H1 (cell line): ENCODE data around the gene ATP1A1. TPM values are rescaled to one million over a fixed set of nuclear protein-coding genes. Genes with fewer than 3 reads are reported as not detected.

Experiments used
- CTCF ChIA-PET: fragments of 300-600 bp; sonication (Branson Sonifier 250); formaldehyde crosslinking; loops from one replicate; lab custom pipeline; 2021; ENCODE audit not compliant: partially characterized antibody; lab: Charles Lee
- POLR2A ChIA-PET: fragments of 300-600 bp; sonication (Branson Sonifier 250); formaldehyde crosslinking; loops from one replicate; lab custom pipeline; 2021; ENCODE audit warnings: inconsistent platforms; ENCODE audit not compliant: partially characterized antibody; lab: Charles Lee
- DNase-seq, 2 experiments: peaks; one replicate each; pipeline versions ENCODE4 v3.0.0 to v3.0.0-alpha.2; 2010 to 2022; ENCODE audit warnings: low spot score in 2 of 2, low read depth in 1 of 2, mixed read lengths in 1 of 2
- FAIRE-seq: peaks from 2 replicates; lab custom pipeline; 2011; peaks lifted over from hg19 to GRCh38; lab: Jason Lieb, UNC
- H2AFZ ChIP-seq: 2 replicates; pipeline ENCODE4 v1.8.1; 2012; ENCODE audit warnings: low read length, inconsistent platforms
- H2AK5ac ChIP-seq: 2 replicates; pipeline ENCODE4 v1.6.1; 2013; ENCODE audit warnings: low read depth, low read length
- H2BK120ac ChIP-seq: replicated peaks from 2 replicates; pipeline ENCODE3; 2013; ENCODE audit warnings: low read depth, low read length, inconsistent platforms
- H2BK12ac ChIP-seq: 2 replicates; pipeline ENCODE4 v1.6.1; 2013; ENCODE audit warnings: low read depth, low read length
- H2BK15ac ChIP-seq: 2 replicates; pipeline ENCODE4 v1.6.1; 2013; ENCODE audit warnings: low read length
- H2BK20ac ChIP-seq: 2 replicates; pipeline ENCODE4 v1.6.1; 2013; ENCODE audit warnings: low read length
- H2BK5ac ChIP-seq: 2 replicates; pipeline ENCODE4 v1.6.1; 2013; ENCODE audit warnings: low read depth, low read length
- H3K14ac ChIP-seq: 2 replicates; pipeline ENCODE4 v1.6.1; 2013; ENCODE audit warnings: inconsistent platforms; ENCODE audit not compliant: insufficient read length
- H3K18ac ChIP-seq: 2 replicates; pipeline ENCODE4 v1.6.1; 2013; ENCODE audit warnings: low read length; ENCODE audit errors: extremely low read depth
- H3K23ac ChIP-seq: 2 replicates; pipeline ENCODE4 v1.6.1; 2013; ENCODE audit warnings: inconsistent platforms; ENCODE audit not compliant: insufficient read length
- H3K23me2 ChIP-seq: 2 replicates; pipeline ENCODE4 v1.6.1; 2013; ENCODE audit warnings: low read depth, low read length
- H3K27ac ChIP-seq: 2 replicates; pipeline ENCODE4 v1.6.1; 2011; ENCODE audit warnings: low read depth, low read length, inconsistent platforms
- H3K27me3 ChIP-seq, 4 experiments: replicated peaks in 1 of 4; 1 replicate in 1 of 4; 2 replicates in 3 of 4; pipeline versions ENCODE4 v1.6.1 to v1.8.1; 2011 to 2013; ENCODE audit warnings: low read length in 3 of 4, mild to moderate bottlenecking in 3 of 4, inconsistent platforms in 2 of 4, mixed read lengths in 2 of 4, moderate library complexity in 1 of 4; ENCODE audit not compliant: control insufficient read depth in 3 of 4, insufficient read depth in 3 of 4; ENCODE audit errors: extremely low read depth in 1 of 4
- H3K36me3 ChIP-seq, 4 experiments: 2 replicates each; pipeline versions ENCODE4 v1.6.1 to v1.8.1; 2011 to 2013; ENCODE audit warnings: mild to moderate bottlenecking in 4 of 4, low read length in 3 of 4, moderate library complexity in 2 of 4, control low read depth in 1 of 4, inconsistent platforms in 1 of 4; ENCODE audit not compliant: insufficient read depth in 4 of 4, control insufficient read depth in 2 of 4
- H3K4ac ChIP-seq: replicated peaks from 2 replicates; pipeline ENCODE3; 2013; ENCODE audit warnings: low read length, low read depth, mixed read lengths, inconsistent platforms; ENCODE audit not compliant: insufficient read length
- H3K4me1 ChIP-seq, 4 experiments: replicated peaks in 1 of 4; 1 replicate in 1 of 4; 2 replicates in 3 of 4; pipeline versions ENCODE4 v1.6.1 to v1.8.1; 2011 to 2013; ENCODE audit warnings: low read length in 3 of 4, inconsistent platforms in 2 of 4, mixed read lengths in 1 of 4; ENCODE audit not compliant: insufficient read depth in 4 of 4, control insufficient read depth in 3 of 4
- H3K4me2 ChIP-seq, 2 experiments: 2 replicates each; pipeline versions ENCODE4 v1.6.1 to v1.8.1; 2011 to 2013; ENCODE audit warnings: low read depth in 2 of 2, low read length in 2 of 2, control low read depth in 1 of 2, inconsistent platforms in 1 of 2, mild to moderate bottlenecking in 1 of 2; ENCODE audit not compliant: insufficient read depth in 1 of 2
- H3K4me3 ChIP-seq, 4 experiments: fragments of 200-600, 300-600 bp in 1 of 4; sonication (generic), shearing (Covaris generic), sonication (Bioruptor Twin) in 1 of 4; 2 replicates each; pipeline versions ENCODE4 v1.5.1 to v1.8.1; 2011 to 2016; ENCODE audit warnings: low read length in 4 of 4, low read depth in 3 of 4, control low read depth in 2 of 4, inconsistent platforms in 2 of 4, mild to moderate bottlenecking in 2 of 4, mixed read lengths in 1 of 4, moderate library complexity in 1 of 4; ENCODE audit not compliant: insufficient read depth in 2 of 4; ENCODE audit errors: extremely low read depth in 1 of 4
- H3K56ac ChIP-seq: replicated peaks from 2 replicates; pipeline ENCODE3; 2013; ENCODE audit warnings: low read depth, mild to moderate bottlenecking, mixed read lengths, low read length, inconsistent platforms; ENCODE audit not compliant: insufficient read length
- H3K79me1 ChIP-seq: 2 replicates; pipeline ENCODE4 v1.6.1; 2013; ENCODE audit warnings: low read depth, low read length, control low read depth
- H3K79me2 ChIP-seq, 2 experiments: 2 replicates each; pipeline versions ENCODE4 v1.6.1 to v1.8.1; 2012 to 2013; ENCODE audit warnings: low read length in 2 of 2, mild to moderate bottlenecking in 2 of 2, inconsistent platforms in 1 of 2; ENCODE audit not compliant: insufficient read depth in 2 of 2, control insufficient read depth in 1 of 2
- H3K9ac ChIP-seq, 4 experiments: replicated peaks in 1 of 4; 1 replicate in 1 of 4; 2 replicates in 3 of 4; pipeline versions ENCODE4 v1.6.1 to v1.8.1; 2011 to 2013; ENCODE audit warnings: low read depth in 3 of 4, low read length in 3 of 4, control low read depth in 2 of 4, mild to moderate bottlenecking in 2 of 4, moderate library complexity in 2 of 4, inconsistent platforms in 1 of 4; ENCODE audit errors: extremely low read depth in 1 of 4
- H3K9me3 ChIP-seq, 2 experiments: 2 replicates each; pipeline versions ENCODE4 v1.6.1 to v1.8.1; 2012 to 2013; ENCODE audit warnings: mild to moderate bottlenecking in 2 of 2, moderate library complexity in 2 of 2, control low read depth in 1 of 2, inconsistent platforms in 1 of 2, low read depth in 1 of 2, low read length in 1 of 2, mixed read lengths in 1 of 2; ENCODE audit not compliant: insufficient read depth in 2 of 2
- H4K20me1 ChIP-seq, 2 experiments: replicated peaks in 1 of 2; 2 replicates each; pipeline versions ENCODE3 to v1.8.1; 2011 to 2013; ENCODE audit warnings: inconsistent platforms in 2 of 2, low read length in 2 of 2, mild to moderate bottlenecking in 1 of 2; ENCODE audit not compliant: insufficient read depth in 2 of 2, control insufficient read depth in 1 of 2
- H4K5ac ChIP-seq: 2 replicates; pipeline ENCODE4 v1.6.1; 2013; ENCODE audit warnings: low read length, low read depth, mixed read lengths, inconsistent platforms; ENCODE audit not compliant: insufficient read length
- H4K8ac ChIP-seq: 2 replicates; pipeline ENCODE4 v1.8.0; 2013; ENCODE audit warnings: mild to moderate bottlenecking, moderate library complexity, low read length, inconsistent platforms; ENCODE audit not compliant: insufficient read depth; ENCODE audit errors: extremely low read depth
- H4K91ac ChIP-seq: replicated peaks from 2 replicates; pipeline ENCODE3; 2013; ENCODE audit warnings: low read length, mixed read lengths, inconsistent platforms; ENCODE audit not compliant: insufficient read length
- CHD1 ChIP-seq: IDR thresholded peaks from 2 replicates; pipeline ENCODE4 v1.6.1; 2012; ENCODE audit warnings: low read depth, low read length, improper control_type of control experiment
- CHD2 ChIP-seq: IDR thresholded peaks from 2 replicates; pipeline ENCODE4 v1.6.1; 2012; ENCODE audit warnings: low read length, improper control_type of control experiment
- CREB1 ChIP-seq: IDR thresholded peaks from 2 replicates; pipeline ENCODE4 v1.6.1; 2012; ENCODE audit warnings: inconsistent platforms
- CTBP2 ChIP-seq: IDR thresholded peaks from 2 replicates; pipeline ENCODE4 v1.7.0; 2011; ENCODE audit warnings: borderline replicate concordance, mild to moderate bottlenecking, moderate library complexity, mixed read lengths, low read length; ENCODE audit not compliant: insufficient read depth, insufficient read length
- EGR1 ChIP-seq: IDR thresholded peaks from 2 replicates; pipeline ENCODE4 v1.6.1; 2011; ENCODE audit warnings: low read depth, low read length, borderline replicate concordance
- MAX ChIP-seq: IDR thresholded peaks from 2 replicates; pipeline ENCODE4 v1.6.1; 2012; ENCODE audit warnings: inconsistent platforms
- NANOG ChIP-seq: IDR thresholded peaks from 2 replicates; pipeline ENCODE4 v1.6.1; 2011; ENCODE audit warnings: low read length, low read depth, mild to moderate bottlenecking, inconsistent platforms; ENCODE audit not compliant: insufficient read depth, poor library complexity, severe bottlenecking
- SP2 ChIP-seq: IDR thresholded peaks from 2 replicates; pipeline ENCODE4 v1.6.1; 2012; ENCODE audit warnings: mild to moderate bottlenecking, low read length, inconsistent platforms
- SUZ12 ChIP-seq: fragments of 200-600 bp; sonication (generic); IDR thresholded peaks from 2 replicates; pipeline ENCODE4 v1.6.1; 2012; ENCODE audit warnings: mild to moderate bottlenecking, inconsistent platforms, low read length, moderate library complexity, mixed read lengths
- TAF1 ChIP-seq: IDR thresholded peaks from 2 replicates; pipeline ENCODE4 v1.6.1; 2011; ENCODE audit warnings: mild to moderate bottlenecking, low read depth, low read length
- TEAD4 ChIP-seq: IDR thresholded peaks from 2 replicates; pipeline ENCODE4 v1.6.1; 2012; ENCODE audit warnings: low read depth, low read length, inconsistent platforms, mixed read lengths
- YY1 ChIP-seq: IDR thresholded peaks from 2 replicates; pipeline ENCODE4 v1.6.1; 2011; ENCODE audit warnings: low read depth, mild to moderate bottlenecking, low read length
- WGBS, 2 experiments: shearing (Covaris generic) in 1 of 2; methylation state at CpG; one replicate each; pipeline versions ENCODE4 v1.1.6 to v1.1.7; 2013 to 2015; ENCODE audit warnings: low lambda C conversion rate in 2 of 2, mixed read lengths in 2 of 2, inconsistent platforms in 1 of 2, low coverage in 1 of 2, missing lambda C conversion rate in 1 of 2; ENCODE audit not compliant: insufficient replicate concordance in 2 of 2, insufficient coverage in 1 of 2, insufficient read length in 1 of 2; ENCODE audit errors: extremely low coverage in 1 of 2, missing lambda C conversion rate in 1 of 2; 5-methylcytosine and 5-hydroxymethylcytosine counted together
- polyA plus RNA-seq, 7 experiments: library from polyadenylated mRNA; depleted of rRNA in 3 of 7; stranded (reverse) in 5 of 7; unstranded in 2 of 7; fragments of >200 nt in 5 of 7; fragments of 200-250 nt in 2 of 7; gene quantifications; 1 replicate in 5 of 7; 2 replicates in 1 of 7; 4 replicates in 1 of 7; pipeline versions ENCODE4 v1.2.1 to v1.2.3, GENCODE V29; 2011 to 2013; ENCODE audit warnings: missing spikeins in 2 of 7, mixed read lengths in 2 of 7
- total RNA-seq: library from RNA; stranded (reverse); fragmentation: NEBNext Ultra II Directional; extraction: Animal tissue kit (Norgen Biotek cat#: 25700); gene quantifications from 2 replicates; pipeline ENCODE4 v1.2.1, GENCODE V29; 2021
- TF ChIP-seq, protein P1 (sequence below): IDR thresholded peaks from 2 replicates; pipeline ENCODE4 v1.6.1; 2011; ENCODE audit warnings: low read depth, mild to moderate bottlenecking, low read length; ENCODE audit not compliant: insufficient read depth

Gene ATP1A1
- total and polyA plus RNA-seq, 2 of the 8 experiments (the other 6 are each of a cell fraction or from before 2014, with no cell fraction given): 222 to 325 TPM

GRCh38 chr1:116417678-116418077, 44.6 kb downstream of the ATP1A1 start:
- no peaks in the 10 kb centered on the region for H3K79me1 ChIP-seq
- no peak overlapping the region for H2BK15ac ChIP-seq
- no peak overlapping the region for H3K14ac ChIP-seq
- peaks cover 7% of the 10 kb centered on the region for H3K23me2 ChIP-seq
- no peak overlapping the region for H3K27ac ChIP-seq
- no peaks in the 10 kb centered on the region for H3K27me3 ChIP-seq
- H2AK5ac ChIP-seq: no peak overlapping the region
- no peak overlapping the region for H2BK120ac ChIP-seq
- H3K9me3 ChIP-seq: no peaks in the 10 kb centered on the region
- no peak overlapping the region for H2BK12ac ChIP-seq
- peak overlapping the region; percentile 68 to 95 (median 82) for H3K4me3 ChIP-seq
- H4K91ac ChIP-seq: no peak overlapping the region
- ChIA-PET CTCF (interaction anchor here (1.0 to 7.1 kb wide), 10 partner anchors 12 to 278 kb away, joined by 3 to 85 read pairs (median 7); no protein-coding TSS in a partner anchor), POLR2A (interaction anchor here (0.8 to 4.6 kb wide), 10 partner anchors 8 to 251 kb away, joined by 3 to 23 read pairs (median 4); partner anchors contain the start of gene ATP1A1)
- H3K4me1 ChIP-seq: peaks cover 0 to 11% (median 6%) of the 10 kb centered on the region in 4 experiments; a peak in 6 of 7 replicates
- peak overlapping the region; percentile 78; the same call in 1 of the 2 replicates for H2AFZ ChIP-seq
- H3K4me2 ChIP-seq: peak overlapping the region; percentile 83 to 89
- H3K36me3 ChIP-seq: no peaks in the 10 kb centered on the region
- peak overlapping the region; percentile 57 to 91 (median 86); a peak in 5 of 7 replicates for H3K9ac ChIP-seq
- no peak overlapping the region for H3K56ac ChIP-seq
- H3K18ac ChIP-seq: no peak overlapping the region
- DNase-seq (no peak), FAIRE-seq (no peak)
- H3K4ac ChIP-seq: no peak overlapping the region
- H4K20me1 ChIP-seq: no peaks in the 10 kb centered on the region
- no peak overlapping the region for H4K5ac ChIP-seq
- H4K8ac ChIP-seq: no peak overlapping the region
- H3K79me2 ChIP-seq: no peaks in the 10 kb centered on the region
- H3K23ac ChIP-seq: no peak overlapping the region
- WGBS, 2 experiments: 94% methylated on average over 6 of the region's 6 CpGs; no CpG with 5 or more reads in 1 of the 2 experiments
- no peak overlapping the region for H2BK20ac ChIP-seq
- H2BK5ac ChIP-seq: no peak overlapping the region
- TF ChIP-seq, protein P1, sequence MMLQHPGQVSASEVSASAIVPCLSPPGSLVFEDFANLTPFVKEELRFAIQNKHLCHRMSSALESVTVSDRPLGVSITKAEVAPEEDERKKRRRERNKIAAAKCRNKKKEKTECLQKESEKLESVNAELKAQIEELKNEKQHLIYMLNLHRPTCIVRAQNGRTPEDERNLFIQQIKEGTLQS: no peak
- TF ChIP-seq MAX: no peak
- TF ChIP-seq EGR1: no peak
- TF ChIP-seq SUZ12: no peak
- TF ChIP-seq CHD1: no peak
- no peak for TF ChIP-seq CREB1
- no peak for TF ChIP-seq TEAD4
- no peak for TF ChIP-seq YY1
- TF ChIP-seq CHD2: no peak
- no peak for TF ChIP-seq NANOG
- TF ChIP-seq SP2: no peak
- TF ChIP-seq TAF1: no peak
- no peak for TF ChIP-seq CTBP2
